Common myeloid progenitor, CD34-positive (primary cell): Measurements from ENCODE around the gene CCDC85C.
"Not testable (repeated sequence)": the region's sequence is repeated elsewhere in the genome, so short reads cannot be mapped to it uniquely, and the experiment has no call there.

Experiments
- CTCF ChIA-PET: fragments of 350-600 bp; sonication (Branson Sonifier 250); formaldehyde crosslinking; loops from one replicate; lab custom pipeline; 2021; ENCODE audit warnings: antibody characterized with exemption; lab: Charles Lee
- POLR2A ChIA-PET: fragments of 350-600 bp; sonication (Branson Sonifier 250); formaldehyde crosslinking; loops from one replicate; lab custom pipeline; 2021; ENCODE audit warnings: antibody characterized with exemption; lab: Charles Lee
- DNase-seq, 3 donors: peaks; one replicate each; pipeline versions ENCODE4 v3.0.0 to v3.0.0-alpha.2; 2013
- H3K27ac ChIP-seq, 2 experiments: 1 replicate in 1 of 2; 2 replicates in 1 of 2; pipeline ENCODE4 v1.7.0; 2013; ENCODE audit warnings: inconsistent platforms in 2 of 2, low read length in 2 of 2, mild to moderate bottlenecking in 2 of 2, low read depth in 1 of 2, moderate library complexity in 1 of 2; ENCODE audit not compliant: severe bottlenecking in 2 of 2, insufficient read depth in 1 of 2, poor library complexity in 1 of 2
- H3K27me3 ChIP-seq, 5 experiments: replicated peaks in 2 of 5; 1 replicate in 3 of 5; 2 replicates in 2 of 5; pipeline versions ENCODE4 v1.6.1 to v1.7.0; 2013; ENCODE audit warnings: low read length in 4 of 5, mild to moderate bottlenecking in 2 of 5, moderate library complexity in 2 of 5, inconsistent platforms in 1 of 5; ENCODE audit not compliant: insufficient read depth in 5 of 5, control insufficient read depth in 4 of 5
- H3K36me3 ChIP-seq, 4 experiments: 1 replicate in 2 of 4; 2 replicates in 2 of 4; pipeline versions ENCODE4 v1.6.1 to v1.7.0; 2013; ENCODE audit warnings: low read length in 3 of 4, control low read depth in 1 of 4, mild to moderate bottlenecking in 1 of 4; ENCODE audit not compliant: control insufficient read depth in 4 of 4, insufficient read depth in 4 of 4
- H3K4me1 ChIP-seq, 4 experiments: 1 replicate in 3 of 4; 2 replicates in 1 of 4; pipeline versions ENCODE4 v1.6.1 to v1.7.1; 2013; ENCODE audit warnings: low read length in 3 of 4, mild to moderate bottlenecking in 3 of 4, control low read depth in 1 of 4, inconsistent platforms in 1 of 4, moderate library complexity in 1 of 4; ENCODE audit not compliant: control insufficient read depth in 4 of 4, insufficient read depth in 4 of 4; ENCODE audit errors: control extremely low read depth in 1 of 4
- H3K4me3 ChIP-seq, 7 experiments: 1 replicate in 4 of 7; 2 replicates in 3 of 7; pipeline versions ENCODE4 v1.5.1 to v1.7.0; 2013; ENCODE audit warnings: mild to moderate bottlenecking in 7 of 7, low read length in 6 of 7, moderate library complexity in 6 of 7, inconsistent platforms in 2 of 7, low read depth in 2 of 7, control low read depth in 1 of 7; ENCODE audit not compliant: insufficient read depth in 4 of 7, control insufficient read depth in 1 of 7; ENCODE audit errors: extremely low read depth in 1 of 7
- H3K9me3 ChIP-seq, 5 experiments: 1 replicate in 4 of 5; 2 replicates in 1 of 5; pipeline versions ENCODE4 v1.6.1 to v1.7.1; 2013; ENCODE audit warnings: low read length in 4 of 5, mild to moderate bottlenecking in 2 of 5, inconsistent platforms in 1 of 5, low read depth in 1 of 5, moderate library complexity in 1 of 5; ENCODE audit not compliant: control insufficient read depth in 4 of 5, insufficient read depth in 2 of 5; ENCODE audit errors: control extremely low read depth in 1 of 5
- WGBS: methylation state at CpG from one replicate; pipeline ENCODE4 v1.1.5; 2013; ENCODE audit not compliant: insufficient coverage; 5-methylcytosine and 5-hydroxymethylcytosine counted together

The CCDC85C gene

DNA sequence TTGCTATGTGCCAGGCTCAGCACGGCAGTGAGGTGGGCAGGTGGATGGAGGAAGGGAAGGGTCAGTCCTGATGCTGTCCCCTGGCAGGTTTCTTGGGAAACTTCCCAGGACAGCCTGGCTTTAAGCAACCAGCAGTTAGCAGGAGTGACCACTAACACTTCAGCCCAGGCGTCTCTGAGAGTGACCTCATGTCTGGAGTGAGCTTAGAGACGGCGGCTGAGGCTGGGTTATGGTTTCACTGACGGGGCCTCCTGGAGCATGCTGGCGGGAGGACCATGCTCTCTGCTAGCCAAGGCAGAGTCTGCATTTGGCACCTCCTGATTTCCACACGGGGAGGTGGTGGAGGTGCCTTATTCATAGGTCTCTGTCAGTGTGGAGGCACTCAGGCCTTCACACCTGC, 43.4 kb upstream of the CCDC85C start:
- no peak for DNase-seq
- ChIA-PET CTCF (interaction anchor here (1.4 to 2.1 kb wide), 2 partner anchors 9 to 11 kb away, joined by 4 to 5 read pairs; no protein-coding TSS in a partner anchor), POLR2A (no interaction called here)
- H3K4me3 ChIP-seq: no peak overlapping the region
- H3K36me3 ChIP-seq: no peaks in the 10 kb centered on the region
- no peaks in the 10 kb centered on the region for H3K9me3 ChIP-seq
- H3K4me1 ChIP-seq: peaks cover 0 to 13% (median 6%) of the 10 kb centered on the region in 4 experiments
- H3K27me3 ChIP-seq: peaks cover 0 to 68% (median 21%) of the 10 kb centered on the region in 5 experiments
- 89% methylated on average over 7 of the region's 7 CpGs for WGBS
- no peak overlapping the region for H3K27ac ChIP-seq

DNA sequence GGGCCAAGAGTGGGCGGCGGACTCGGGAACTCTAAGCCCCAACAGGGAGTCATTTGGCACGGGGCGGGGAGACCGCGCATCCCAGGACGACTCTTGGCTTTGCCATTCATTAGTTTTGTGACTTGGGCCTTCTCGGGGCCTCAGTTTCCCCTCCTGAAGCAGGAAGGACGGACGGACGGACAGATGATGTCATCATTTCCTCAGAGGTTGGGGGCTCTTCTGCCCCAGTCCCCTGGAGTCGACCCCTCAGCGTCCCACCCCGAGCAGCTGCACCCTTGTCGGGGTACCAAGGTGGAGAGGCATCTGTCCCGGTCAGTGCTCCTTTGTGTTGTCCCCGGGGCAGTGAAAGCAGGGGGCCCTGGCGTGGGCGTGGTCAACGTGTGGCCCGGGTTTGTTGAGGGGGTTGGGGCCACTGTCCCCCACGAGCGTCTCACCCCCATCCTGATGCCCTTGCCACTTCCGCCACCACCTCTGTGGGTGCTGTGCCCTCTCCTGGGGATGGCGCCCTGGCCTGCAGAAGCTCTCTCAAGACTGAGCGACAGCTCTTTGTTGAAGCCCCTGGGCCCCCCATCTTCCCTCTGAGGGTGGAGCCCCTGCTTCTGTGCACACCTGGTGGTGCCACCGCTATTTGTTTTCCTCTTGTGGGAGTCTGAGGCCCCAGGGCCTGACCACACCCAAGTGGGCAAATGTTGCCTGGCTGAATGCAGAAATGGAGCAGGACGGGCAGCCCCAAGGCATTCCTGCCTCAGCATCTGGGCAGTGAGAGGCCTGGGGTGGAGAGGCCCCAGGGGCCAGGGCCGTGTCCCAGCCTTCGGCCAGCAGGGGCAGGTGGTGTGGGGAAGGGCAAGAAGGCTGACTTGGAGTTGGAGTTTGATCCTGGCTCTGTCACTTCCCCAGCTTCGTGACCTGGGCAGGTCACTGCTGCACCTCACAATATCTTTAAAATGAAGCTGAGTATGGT, 41.8 kb upstream of the CCDC85C start:
- WGBS: 46% methylated on average over 23 of the region's 32 CpGs
- peaks cover 0 to 13% (median 6%) of the 10 kb centered on the region in 4 experiments for H3K4me1 ChIP-seq
- peaks cover 0 to 60% (median 21%) of the 10 kb centered on the region in 5 experiments for H3K27me3 ChIP-seq
- no peaks in the 10 kb centered on the region for H3K36me3 ChIP-seq
- peak overlapping the region in 3 of 7 experiments; percentile 10 to 50 (median 13) for H3K4me3 ChIP-seq
- ChIA-PET CTCF (interaction anchor here (2.1 kb wide), 1 partner anchor 13 kb away, joined by 5 read pairs; no protein-coding TSS in a partner anchor), POLR2A (no interaction called here)
- H3K9me3 ChIP-seq: no peaks in the 10 kb centered on the region
- H3K27ac ChIP-seq: no peak overlapping the region
- DNase-seq: no peak

DNA sequence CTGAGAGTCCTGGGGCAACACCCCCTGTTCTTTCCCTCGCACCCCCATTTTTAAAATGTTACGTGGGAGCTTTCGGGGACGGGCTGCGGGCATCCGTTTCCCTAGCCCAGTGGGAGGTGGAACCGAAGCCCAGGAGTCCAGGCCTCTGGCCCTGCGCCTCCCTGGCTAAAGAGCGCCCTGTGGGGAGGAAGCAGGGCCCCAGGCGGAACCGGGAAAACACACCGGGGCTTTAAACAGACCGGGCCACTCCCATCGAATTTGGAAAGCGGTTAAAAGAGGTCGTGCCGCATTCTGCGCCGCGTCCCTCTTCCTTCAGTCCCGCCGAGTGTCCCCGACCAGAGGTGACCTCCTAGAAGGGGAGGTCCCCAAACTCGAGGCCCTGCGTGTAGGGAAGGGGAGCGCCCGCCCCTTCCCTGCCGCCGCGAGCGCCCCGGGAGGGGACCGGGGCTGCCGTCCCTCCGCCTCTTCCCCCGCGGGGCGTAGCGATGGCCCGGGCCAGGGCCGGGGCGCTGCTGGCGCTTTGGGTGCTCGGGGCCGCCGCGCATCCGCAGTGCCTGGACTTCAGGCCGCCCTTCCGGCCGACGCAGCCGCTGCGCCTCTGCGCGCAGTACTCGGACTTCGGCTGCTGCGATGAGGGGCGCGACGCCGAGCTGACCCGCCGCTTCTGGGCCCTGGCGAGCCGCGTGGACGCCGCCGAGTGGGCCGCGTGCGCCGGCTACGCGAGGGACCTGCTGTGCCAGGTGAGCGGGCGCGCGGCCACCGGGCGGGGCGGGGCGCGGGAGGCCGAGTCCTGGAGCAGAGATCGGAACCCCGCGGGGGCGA, 40.9 kb upstream of the CCDC85C start, which contains the start of gene HHIPL1:
Gene HHIPL1, plus strand, starts transcription at position 407 of the 822 bp plus-strand sequence. Its CDS starts 79 bp downstream, at position 486.
- Histone ChIP-seq H3K27me3 (peaks cover 0 to 53% (median 21%) of the 10 kb centered on the region in 5 experiments), H3K27ac (no peak within 1 kb of the TSS), H3K4me3 (peak within 1 kb of the TSS in 6 of 7 experiments; percentile 6 to 52 (median 26)), H3K9me3 (no peaks in the 10 kb centered on the region), H3K36me3 (no peaks in the 10 kb centered on the region), H3K4me1 (peaks cover 0 to 13% (median 6%) of the 10 kb centered on the region in 4 experiments)
- ChIA-PET POLR2A (no interaction called here), CTCF (interaction anchor here (1.4 kb wide), 1 partner anchor 11 kb away, joined by 3 read pairs; no protein-coding TSS in a partner anchor)
- no peak for DNase-seq
- WGBS: 7% methylated on average over 87 of the region's 91 CpGs

DNA sequence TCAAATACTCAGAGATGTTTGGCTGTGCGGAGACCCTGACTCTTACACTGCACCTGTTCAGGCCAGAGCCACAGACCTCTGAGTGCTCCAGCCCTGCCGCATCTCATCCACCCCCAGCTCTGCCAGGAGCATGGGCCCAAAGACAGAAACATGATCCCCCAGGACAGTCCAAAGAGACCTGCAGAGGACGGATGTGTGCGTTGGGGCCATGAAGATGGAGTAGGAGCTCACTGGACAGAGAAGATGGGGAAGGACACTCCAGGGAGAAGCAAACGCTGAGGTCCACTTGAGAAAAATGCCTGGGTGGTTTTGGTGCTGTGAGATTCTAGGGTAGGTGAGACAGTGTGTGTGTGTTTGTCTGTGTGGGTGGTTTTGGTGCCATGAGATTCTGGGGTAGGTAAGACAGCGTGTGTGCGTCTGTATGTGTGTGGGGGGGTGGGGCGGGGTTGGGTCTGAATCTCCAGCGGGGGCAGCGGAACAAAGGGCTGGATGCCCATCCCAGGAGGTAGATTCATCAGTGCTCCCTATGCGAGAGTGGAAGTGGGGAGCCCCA, 40.1 kb upstream of the CCDC85C start:
- H3K36me3 ChIP-seq: no peaks in the 10 kb centered on the region
- POLR2A ChIA-PET: no interaction called here
- H3K27me3 ChIP-seq: peaks cover 0 to 49% (median 21%) of the 10 kb centered on the region in 5 experiments
- peaks cover 0 to 13% (median 6%) of the 10 kb centered on the region in 4 experiments for H3K4me1 ChIP-seq
- H3K4me3 ChIP-seq: no peak overlapping the region
- 96% methylated on average over 8 of the region's 11 CpGs for WGBS
- CTCF ChIA-PET: interaction anchor here (1.4 kb wide), 1 partner anchor 12 kb away, joined by 3 read pairs; no protein-coding TSS in a partner anchor
- no peaks in the 10 kb centered on the region for H3K9me3 ChIP-seq
- H3K27ac ChIP-seq: no peak overlapping the region
- no peak for DNase-seq

DNA sequence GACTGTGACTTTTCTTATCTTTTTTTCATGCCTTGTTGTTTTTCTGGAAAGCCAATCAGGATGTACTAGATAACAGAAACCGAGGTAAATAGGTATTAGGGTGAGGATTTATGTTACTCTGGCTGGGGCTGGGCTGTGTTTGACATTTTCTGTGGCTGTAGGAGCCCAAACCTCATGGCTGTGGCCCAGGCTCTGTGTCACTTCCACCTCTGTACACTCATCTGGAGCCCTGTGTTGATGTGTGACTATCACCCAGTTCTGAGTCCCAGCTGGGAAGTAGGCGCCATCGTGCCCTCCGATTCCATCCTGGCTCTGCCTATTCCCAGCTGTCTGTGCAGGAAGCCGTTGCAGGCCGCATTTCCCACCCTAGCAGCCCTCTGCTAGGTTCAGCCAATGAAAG, 39.3 kb upstream of the CCDC85C start:
- CTCF ChIA-PET: interaction anchor here (1.4 kb wide), 1 partner anchor 13 kb away, joined by 3 read pairs; no protein-coding TSS in a partner anchor
- WGBS: 60% methylated on average over 5 of the region's 6 CpGs
- POLR2A ChIA-PET: no interaction called here

DNA sequence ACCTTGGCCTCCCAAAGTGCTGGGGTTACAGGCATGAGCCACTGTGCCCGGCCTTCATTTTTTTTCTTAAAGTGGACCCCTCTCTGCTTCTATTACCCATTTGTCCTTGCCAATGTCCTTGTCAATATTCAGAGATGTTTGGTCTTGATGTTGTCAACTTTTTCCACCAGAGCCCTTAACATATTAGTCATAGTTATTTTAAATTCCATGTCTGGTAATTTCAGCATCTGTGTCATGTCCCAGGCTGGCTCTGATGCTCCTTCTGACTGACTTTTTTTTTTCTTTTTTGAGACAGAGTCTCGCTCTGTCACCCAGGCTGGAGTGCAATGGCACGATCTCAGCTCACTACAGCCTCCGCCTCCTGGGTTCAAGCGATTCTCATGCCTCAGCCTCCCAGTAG, 38.8 kb upstream of the CCDC85C start:
- DNase-seq, CTCF ChIA-PET, H3K9me3 ChIP-seq, H3K27ac ChIP-seq, POLR2A ChIA-PET, H3K36me3 ChIP-seq, H3K4me3 ChIP-seq: not testable (repeated sequence)
- Histone ChIP-seq H3K4me1 (peaks cover 0 to 13% (median 6%) of the 10 kb centered on the region in 4 experiments), H3K27me3 (peaks cover 0 to 45% (median 21%) of the 10 kb centered on the region in 5 experiments)
- WGBS: 100% methylated on average over 4 of the region's 5 CpGs

More for the DNA sequence above, 39.3 kb upstream of the CCDC85C start:
- Histone ChIP-seq H3K27ac (no peak overlapping the region), H3K4me3 (no peak overlapping the region), H3K27me3 (peaks cover 0 to 46% (median 21%) of the 10 kb centered on the region in 5 experiments), H3K36me3 (no peaks in the 10 kb centered on the region), H3K4me1 (peaks cover 0 to 13% (median 6%) of the 10 kb centered on the region in 4 experiments), H3K9me3 (no peaks in the 10 kb centered on the region)
- no peak for DNase-seq
